CD4-positive, alpha-beta T cell treated with Interleukin-4 for 1 hour (primary cell): Measurements from ENCODE around the gene PPP2R5B.

Experiments
- DNase-seq, 2 donors: peaks; one replicate each; pipeline ENCODE4 v3.0.0-alpha.2; 2020 to 2022

The PPP2R5B gene

GRCh38 chr11:64923944-64924909 is at the start of gene PPP2R5B:
Gene PPP2R5B (plus strand): TSS chr11:64924689. CDS start chr11:64925735, 1,046 bp downstream.
- peak; percentile 91 to 92 for DNase-seq

GRCh38 chr11:64875369-64876228 is 48.9 kb upstream of the PPP2R5B start:
- DNase-seq = no peak

GRCh38 chr11:64876229-64876750 is 48.2 kb upstream of the PPP2R5B start:
- DNase-seq = no peak

- DNase-seq = no peak
Observed at GRCh38 chr11:64876835-64877341, 47.6 kb upstream of the PPP2R5B start.

- no peak for DNase-seq
Observed at GRCh38 chr11:64877390-64878222, 46.9 kb upstream of the PPP2R5B start.

- no peak for DNase-seq
Observed at GRCh38 chr11:64878223-64878493, 46.3 kb upstream of the PPP2R5B start.

- peak; percentile 99 to 100 for DNase-seq
Observed at GRCh38 chr11:64878494-64879243, 45.8 kb upstream of the PPP2R5B start, which contains the start of gene EHD1. Gene EHD1 (minus strand): TSS chr11:64878621. CDS start chr11:64878464, 157 bp downstream.

GRCh38 chr11:64879244-64879900 is 45.1 kb upstream of the PPP2R5B start:
- DNase-seq = peak in 1 of 2 donors; percentile 63

- peak in 1 of 2 donors; percentile 65 for DNase-seq
Observed at GRCh38 chr11:64880240-64881001, 44.1 kb upstream of the PPP2R5B start.

GRCh38 chr11:64881476-64881875 is 43.0 kb upstream of the PPP2R5B start:
- no peak for DNase-seq

- DNase-seq = no peak
Observed at GRCh38 chr11:64882243-64882642, 42.2 kb upstream of the PPP2R5B start.

- DNase-seq = no peak
Observed at GRCh38 chr11:64883575-64883974, 40.9 kb upstream of the PPP2R5B start.

- DNase-seq = no peak
Observed at GRCh38 chr11:64884019-64884418, 40.5 kb upstream of the PPP2R5B start.

- peak; percentile 58 to 62 for DNase-seq
Observed at GRCh38 chr11:64885367-64886286, 38.9 kb upstream of the PPP2R5B start.

GRCh38 chr11:64887234-64887756 is 37.2 kb upstream of the PPP2R5B start:
- no peak for DNase-seq

- peak; percentile 82 to 84 for DNase-seq
Observed at GRCh38 chr11:64887757-64888405, 36.6 kb upstream of the PPP2R5B start.

GRCh38 chr11:64888406-64888728 is 36.1 kb upstream of the PPP2R5B start:
- DNase-seq = no peak
